SK-N-SH (cell line): ENCODE results near the gene GMPR2. TPM values are rescaled to one million over a fixed set of nuclear protein-coding genes. Genes with fewer than 3 reads are reported as not detected.
A peak's percentile ranks its signal among the peaks of the same experiment; 100 is the strongest.

Experiments
- CTCF ChIA-PET: fragments of 300-600, 350-600 bp; formaldehyde crosslinking; extraction: SDS; loops from one replicate; lab custom pipeline; 2021; lab: Yijun Ruan, JAX
- POLR2A ChIA-PET: fragments of 350-600 bp; sonication (Branson Sonifier 250); formaldehyde crosslinking; extraction: SDS; loops from one replicate; lab custom pipeline; 2020; ENCODE audit warnings: antibody characterized with exemption, inconsistent platforms; lab: Yijun Ruan, JAX
- DNase-seq: peaks from one replicate; pipeline ENCODE4 v3.0.0; 2012
- H2AFZ ChIP-seq: fragments of 200-600 bp; sonication (generic); 2 replicates; pipeline ENCODE4 v1.8.1; 2016; ENCODE audit warnings: antibody characterized with exemption, mild to moderate bottlenecking, low read depth
- H3F3A ChIP-seq: fragments of 200-600 bp; sonication (generic); replicated peaks from 2 replicates; pipeline ENCODE3; 2016; ENCODE audit warnings: antibody characterized with exemption, mild to moderate bottlenecking; ENCODE audit not compliant: insufficient read depth
- H3K27ac ChIP-seq, 2 experiments: fragments of 200-500 bp in 1 of 2; fragments of 200-600 bp in 1 of 2; sonication (Bioruptor generic) in 1 of 2; sonication (generic), shearing (Covaris generic) in 1 of 2; 2 replicates each; pipeline versions ENCODE4 v1.5.1 to v1.6.1; 2014 to 2016; ENCODE audit warnings: low read depth in 2 of 2, inconsistent platforms in 1 of 2, low read length in 1 of 2, mild to moderate bottlenecking in 1 of 2, mixed read lengths in 1 of 2
- H3K27me3 ChIP-seq: fragments of 200-600 bp; sonication (generic), shearing (Covaris generic); 2 replicates; pipeline ENCODE4 v1.6.1; 2016; ENCODE audit warnings: mixed run types; ENCODE audit not compliant: insufficient read depth
- H3K36me3 ChIP-seq, 2 experiments: fragments of 200-500 bp in 1 of 2; fragments of 200-600 bp in 1 of 2; sonication (Bioruptor generic) in 1 of 2; sonication (generic) in 1 of 2; replicated peaks in 1 of 2; 2 replicates each; pipeline versions ENCODE3 to v1.5.1; 2014 to 2016; ENCODE audit warnings: low read length in 1 of 2, mild to moderate bottlenecking in 1 of 2; ENCODE audit not compliant: insufficient read depth in 2 of 2, control insufficient read depth in 1 of 2
- H3K4me1 ChIP-seq, 2 experiments: fragments of 200-500 bp in 1 of 2; fragments of 200-600 bp in 1 of 2; sonication (Bioruptor generic) in 1 of 2; sonication (generic), shearing (Covaris generic) in 1 of 2; 2 replicates each; pipeline versions ENCODE4 v1.5.1 to v1.6.1; 2014 to 2016; ENCODE audit warnings: low read depth in 1 of 2, low read length in 1 of 2, mixed run types in 1 of 2; ENCODE audit not compliant: insufficient read depth in 2 of 2, control insufficient read depth in 1 of 2
- H3K4me2 ChIP-seq: fragments of 200-600 bp; sonication (generic), shearing (Covaris generic); 2 replicates; pipeline ENCODE4 v1.6.1; 2017; ENCODE audit warnings: mixed run types
- H3K4me3 ChIP-seq, 2 experiments: fragments of 200-500 bp in 1 of 2; fragments of 200-600 bp in 1 of 2; sonication (Bioruptor generic) in 1 of 2; sonication (generic), shearing (Covaris generic) in 1 of 2; 2 replicates each; pipeline versions ENCODE4 v1.5.1 to v1.8.1; 2014 to 2016; ENCODE audit warnings: low read depth in 2 of 2, inconsistent platforms in 1 of 2, low read length in 1 of 2, mild to moderate bottlenecking in 1 of 2, mixed read lengths in 1 of 2, moderate library complexity in 1 of 2
- H3K79me2 ChIP-seq: fragments of 200-600 bp; sonication (generic); 2 replicates; pipeline ENCODE4 v1.8.1; 2017; ENCODE audit warnings: mild to moderate bottlenecking; ENCODE audit not compliant: insufficient read depth
- H3K9ac ChIP-seq: fragments of 200-600 bp; sonication (generic); 2 replicates; pipeline ENCODE4 v1.6.1; 2017; ENCODE audit warnings: mixed run types
- H3K9me2 ChIP-seq: fragments of 200-600 bp; sonication (generic); 2 replicates; pipeline ENCODE4 v1.6.1; 2017; ENCODE audit warnings: mixed run types
- H3K9me3 ChIP-seq: fragments of 200-600 bp; sonication (generic); 2 replicates; pipeline ENCODE4 v1.6.1; 2017; ENCODE audit warnings: mixed run types, mild to moderate bottlenecking, moderate library complexity
- H4K20me1 ChIP-seq: fragments of 200-600 bp; sonication (generic); 2 replicates; pipeline ENCODE4 v1.6.1; 2017; ENCODE audit warnings: mild to moderate bottlenecking, mixed run types; ENCODE audit not compliant: insufficient read depth
- ELF1 ChIP-seq: IDR thresholded peaks from 2 replicates; pipeline ENCODE4 v1.4.0; 2012
- EP300 ChIP-seq, 2 experiments: IDR thresholded peaks; 2 replicates each; pipeline versions ENCODE4 v1.4.0 to v1.6.1; 2012; ENCODE audit warnings: borderline replicate concordance in 1 of 2, low read depth in 1 of 2, low read length in 1 of 2
- EZH2phosphoT487 ChIP-seq: fragments of 200-600 bp; sonication (generic); IDR thresholded peaks from 2 replicates; pipeline ENCODE4 v1.6.1; 2017; ENCODE audit warnings: low read depth, mixed run types, mild to moderate bottlenecking, antibody characterized with exemption, moderate library complexity, borderline replicate concordance
- MAX ChIP-seq: IDR thresholded peaks from 2 replicates; pipeline ENCODE4 v1.4.0; 2012; ENCODE audit warnings: low read depth
- NRF1 ChIP-seq: IDR thresholded peaks from 2 replicates; pipeline ENCODE4 v1.6.1; 2012; ENCODE audit warnings: low read depth, mild to moderate bottlenecking, low read length
- TCF12 ChIP-seq: IDR thresholded peaks from 2 replicates; pipeline ENCODE4 v1.4.0; 2012
- WGBS: methylation state at CpG from one replicate; pipeline ENCODE4 v1.1.6; 2017; ENCODE audit warnings: low lambda C conversion rate; 5-methylcytosine and 5-hydroxymethylcytosine counted together
- polyA plus RNA-seq, 3 experiments: library from polyadenylated mRNA; depleted of rRNA; stranded (reverse); fragments of >200 nt; gene quantifications; 2 replicates each; pipeline ENCODE4 v1.2.3, GENCODE V29; 2012
- TF ChIP-seq, protein P1 (sequence below): IDR thresholded peaks from 2 replicates; pipeline ENCODE4; 2012

The GMPR2 gene
- polyA plus RNA-seq, 1 of the 3 experiments (the other 2 are of a cell fraction), result 97.0 TPM

- WGBS, result 83% methylated on average over 5 of the region's 5 CpGs
- Histone ChIP-seq H3K4me1 (peaks cover 33 to 35% of the 10 kb centered on the region in 2 experiments; a peak in 3 of 4 replicates), H3K4me3 (no peak overlapping the region), H3K27ac (no peak overlapping the region), H3K9me3 (no peaks in the 10 kb centered on the region), H3K79me2 (peaks cover 64% of the 10 kb centered on the region), H3K27me3 (no peaks in the 10 kb centered on the region), H4K20me1 (no peaks in the 10 kb centered on the region), H3K9me2 (no peaks in the 10 kb centered on the region), H2AFZ (no peak overlapping the region), H3K36me3 (peaks cover 56 to 69% of the 10 kb centered on the region in 2 experiments), H3F3A (peaks cover 18% of the 10 kb centered on the region), H3K9ac (no peak overlapping the region), H3K4me2 (no peak overlapping the region)
- no peak for DNase-seq
- TF ChIP-seq ELF1 (no peak), TCF12 (no peak), MAX (peak; percentile 42; the same call in 1 of the 2 replicates)
- TF ChIP-seq, protein P1, sequence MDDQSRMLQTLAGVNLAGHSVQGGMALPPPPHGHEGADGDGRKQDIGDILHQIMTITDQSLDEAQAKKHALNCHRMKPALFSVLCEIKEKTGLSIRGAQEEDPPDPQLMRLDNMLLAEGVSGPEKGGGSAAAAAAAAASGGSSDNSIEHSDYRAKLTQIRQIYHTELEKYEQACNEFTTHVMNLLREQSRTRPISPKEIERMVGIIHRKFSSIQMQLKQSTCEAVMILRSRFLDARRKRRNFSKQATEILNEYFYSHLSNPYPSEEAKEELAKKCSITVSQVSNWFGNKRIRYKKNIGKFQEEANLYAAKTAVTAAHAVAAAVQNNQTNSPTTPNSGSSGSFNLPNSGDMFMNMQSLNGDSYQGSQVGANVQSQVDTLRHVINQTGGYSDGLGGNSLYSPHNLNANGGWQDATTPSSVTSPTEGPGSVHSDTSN, result no peak
- ChIA-PET CTCF (interaction anchor here (0.7 to 12.0 kb wide), 8 partner anchors 14 to 193 kb away, joined by 3 to 191 read pairs (median 7); partner anchors contain the start of genes CIDEB, DHRS1, MDP1 and NOP9), POLR2A (interaction anchor here (1.2 kb wide), 1 partner anchor 18 kb away, joined by 6 read pairs; no protein-coding TSS in a partner anchor)
Observed at GRCh38 chr14:24238123-24238522, 5.4 kb downstream of the GMPR2 start.

GRCh38 chr14:24238527-24239037 lies 5.9 kb downstream of the GMPR2 start:
- H3K4me2 ChIP-seq, result peak overlapping the region; percentile 95; the same call in 1 of the 2 replicates
- peaks cover 59% of the 10 kb centered on the region for H3K79me2 ChIP-seq

More at GRCh38 chr14:24238527-24239037, 5.9 kb downstream of the GMPR2 start:
- Histone ChIP-seq H3K9me3 (no peaks in the 10 kb centered on the region), H4K20me1 (no peaks in the 10 kb centered on the region), H3K4me1 (peaks cover 32 to 37% of the 10 kb centered on the region in 2 experiments; a peak in 3 of 4 replicates), H3K9me2 (no peaks in the 10 kb centered on the region), H3K9ac (no peak overlapping the region), H3K4me3 (no peak overlapping the region), H3K27me3 (no peaks in the 10 kb centered on the region), H2AFZ (no peak overlapping the region), H3F3A (peaks cover 23% of the 10 kb centered on the region), H3K27ac (no peak overlapping the region; a peak in 1 of 4 replicates), H3K36me3 (peaks cover 56 to 69% of the 10 kb centered on the region in 2 experiments)
- ChIA-PET POLR2A (interaction anchor here (0.5 to 1.2 kb wide), 2 partner anchors 19 to 36 kb away, joined by 5 to 6 read pairs; no protein-coding TSS in a partner anchor), CTCF (interaction anchor here (0.7 to 12.0 kb wide), 6 partner anchors 15 to 193 kb away, joined by 3 to 191 read pairs (median 7); partner anchors contain the start of genes DHRS1, MDP1 and NOP9)
- DNase-seq, result no peak
- 89% methylated on average over 5 of the region's 5 CpGs for WGBS
- no peak for TF ChIP-seq MAX
- TF ChIP-seq EP300 (IDR thresholded peaks at IDR 0.05; ENCODE audit: borderline replicate concordance in 1 of 2, low read depth in 1 of 2, low read length in 1 of 2), result no peak
- no peak for TF ChIP-seq EZH2phosphoT487
- TF ChIP-seq NRF1, result no peak
- TF ChIP-seq, all 33 proteins: peak for 0
